Activated naive CD8-positive, alpha-beta T cell treated with anti-CD3 and anti-CD28 coated beads for 36 hours (primary cell): Measurements from ENCODE around the gene CERS6. TPM values are rescaled to one million over a fixed set of nuclear protein-coding genes. Genes with fewer than 3 reads are reported as not detected.
A peak's percentile ranks its signal among the peaks of the same experiment; 100 is the strongest.

Experiments used
- DNase-seq: peaks from one replicate; pipeline ENCODE4 v3.0.0; 2021
- H3K27ac Mint-ChIP-seq: one replicate; pipeline ENCODE4 v1.8.0; 2022; ENCODE audit warnings: mild to moderate bottlenecking, moderate library complexity, mixed read lengths
- H3K27me3 Mint-ChIP-seq: one replicate; pipeline ENCODE4 v1.8.0; 2022; ENCODE audit warnings: mild to moderate bottlenecking, mixed read lengths
- H3K36me3 Mint-ChIP-seq: one replicate; pipeline ENCODE4 v1.8.0; 2021; ENCODE audit warnings: mild to moderate bottlenecking, mixed read lengths
- H3K4me1 Mint-ChIP-seq: one replicate; pipeline ENCODE4 v1.8.0; 2021; ENCODE audit warnings: mixed read lengths
- H3K4me3 Mint-ChIP-seq: one replicate; pipeline ENCODE4 v1.8.0; 2022; ENCODE audit warnings: mild to moderate bottlenecking, moderate library complexity, mixed read lengths
- H3K9me3 Mint-ChIP-seq: one replicate; pipeline ENCODE4 v1.8.0; 2022; ENCODE audit warnings: mixed read lengths
- total RNA-seq, 2 experiments: library from RNA; stranded (reverse); gene quantifications; one replicate each; pipeline ENCODE4 v1.2.3, GENCODE V29; 2021

Gene CERS6
- total RNA-seq, 2 experiments from 2014 or later: 20.6 to 21.3 TPM

- peaks cover 39% of the 10 kb centered on the region for H3K4me1 Mint-ChIP-seq
- DNase-seq: no peak
- no peak overlapping the region for H3K4me3 Mint-ChIP-seq
- peaks cover 49% of the 10 kb centered on the region for H3K36me3 Mint-ChIP-seq
- peaks cover 37% of the 10 kb centered on the region for H3K9me3 Mint-ChIP-seq
- no peak overlapping the region for H3K27ac Mint-ChIP-seq
- no peaks in the 10 kb centered on the region for H3K27me3 Mint-ChIP-seq
Observed at GRCh38 chr2:168536925-168537466, 80.9 kb downstream of the CERS6 start.

GRCh38 chr2:168538133-168538532 lies 82.1 kb downstream of the CERS6 start:
- Mint-ChIP-seq H3K27ac (peak overlapping the region; percentile 61), H3K36me3 (peaks cover 46% of the 10 kb centered on the region)

GRCh38 chr2:168538534-168538933 lies 82.5 kb downstream of the CERS6 start:
- no peak for DNase-seq
- Mint-ChIP-seq H3K36me3 (peaks cover 46% of the 10 kb centered on the region), H3K4me1 (peaks cover 37% of the 10 kb centered on the region), H3K4me3 (no peak overlapping the region), H3K27ac (no peak overlapping the region), H3K9me3 (peaks cover 36% of the 10 kb centered on the region), H3K27me3 (no peaks in the 10 kb centered on the region)

More at GRCh38 chr2:168538133-168538532, 82.1 kb downstream of the CERS6 start:
- Mint-ChIP-seq H3K4me1 (peaks cover 39% of the 10 kb centered on the region), H3K9me3 (peaks cover 38% of the 10 kb centered on the region), H3K27me3 (no peaks in the 10 kb centered on the region), H3K4me3 (no peak overlapping the region)
- DNase-seq: no peak

- peaks cover 44% of the 10 kb centered on the region for H3K36me3 Mint-ChIP-seq
- no peak overlapping the region for H3K4me3 Mint-ChIP-seq
- no peaks in the 10 kb centered on the region for H3K27me3 Mint-ChIP-seq
- H3K27ac Mint-ChIP-seq: no peak overlapping the region
- peaks cover 34% of the 10 kb centered on the region for H3K9me3 Mint-ChIP-seq
- H3K4me1 Mint-ChIP-seq: peaks cover 44% of the 10 kb centered on the region
- no peak for DNase-seq
Observed at GRCh38 chr2:168539945-168540344, 83.9 kb downstream of the CERS6 start.

- peaks cover 32% of the 10 kb centered on the region for H3K9me3 Mint-ChIP-seq
- H3K27ac Mint-ChIP-seq: no peak overlapping the region
- peaks cover 45% of the 10 kb centered on the region for H3K36me3 Mint-ChIP-seq
- no peak overlapping the region for H3K4me3 Mint-ChIP-seq
- H3K27me3 Mint-ChIP-seq: no peaks in the 10 kb centered on the region
- no peak for DNase-seq
- peaks cover 47% of the 10 kb centered on the region for H3K4me1 Mint-ChIP-seq
Observed at GRCh38 chr2:168541858-168542257, 85.8 kb downstream of the CERS6 start.

GRCh38 chr2:168543037-168543436 lies 87.0 kb downstream of the CERS6 start:
- peaks cover 26% of the 10 kb centered on the region for H3K9me3 Mint-ChIP-seq
- no peak overlapping the region for H3K4me3 Mint-ChIP-seq
- H3K36me3 Mint-ChIP-seq: peaks cover 48% of the 10 kb centered on the region
- H3K27me3 Mint-ChIP-seq: no peaks in the 10 kb centered on the region
- no peak overlapping the region for H3K27ac Mint-ChIP-seq
- H3K4me1 Mint-ChIP-seq: peaks cover 40% of the 10 kb centered on the region
- no peak for DNase-seq

- Mint-ChIP-seq H3K4me3 (no peak overlapping the region), H3K4me1 (peaks cover 36% of the 10 kb centered on the region), H3K27me3 (no peaks in the 10 kb centered on the region), H3K9me3 (peaks cover 21% of the 10 kb centered on the region), H3K27ac (no peak overlapping the region), H3K36me3 (peaks cover 53% of the 10 kb centered on the region)
- no peak for DNase-seq
Observed at GRCh38 chr2:168543935-168544334, 87.9 kb downstream of the CERS6 start.

GRCh38 chr2:168545439-168546082 lies 89.5 kb downstream of the CERS6 start:
- Mint-ChIP-seq H3K4me1 (peaks cover 35% of the 10 kb centered on the region), H3K27me3 (no peaks in the 10 kb centered on the region), H3K9me3 (peaks cover 13% of the 10 kb centered on the region), H3K36me3 (peaks cover 52% of the 10 kb centered on the region), H3K27ac (no peak overlapping the region), H3K4me3 (no peak overlapping the region)
- DNase-seq: no peak

- H3K27me3 Mint-ChIP-seq: no peaks in the 10 kb centered on the region
- H3K9me3 Mint-ChIP-seq: peaks cover 3% of the 10 kb centered on the region
- H3K4me1 Mint-ChIP-seq: peaks cover 24% of the 10 kb centered on the region
- no peak overlapping the region for H3K27ac Mint-ChIP-seq
- H3K36me3 Mint-ChIP-seq: peaks cover 56% of the 10 kb centered on the region
- no peak for DNase-seq
- no peak overlapping the region for H3K4me3 Mint-ChIP-seq
Observed at GRCh38 chr2:168550670-168551069, 94.6 kb downstream of the CERS6 start.

GRCh38 chr2:168552450-168552856 lies 96.4 kb downstream of the CERS6 start:
- DNase-seq: no peak
- Mint-ChIP-seq H3K36me3 (peaks cover 48% of the 10 kb centered on the region), H3K27me3 (no peaks in the 10 kb centered on the region), H3K27ac (no peak overlapping the region), H3K9me3 (peaks cover 3% of the 10 kb centered on the region), H3K4me1 (peaks cover 21% of the 10 kb centered on the region), H3K4me3 (no peak overlapping the region)

GRCh38 chr2:168555283-168555682 lies 99.2 kb downstream of the CERS6 start:
- no peak overlapping the region for H3K27ac Mint-ChIP-seq
- peaks cover 46% of the 10 kb centered on the region for H3K36me3 Mint-ChIP-seq
- DNase-seq: no peak
- no peak overlapping the region for H3K4me3 Mint-ChIP-seq
- H3K4me1 Mint-ChIP-seq: peaks cover 25% of the 10 kb centered on the region
- peaks cover 4% of the 10 kb centered on the region for H3K9me3 Mint-ChIP-seq
- no peaks in the 10 kb centered on the region for H3K27me3 Mint-ChIP-seq

GRCh38 chr2:168559187-168559586 lies 103.1 kb downstream of the CERS6 start:
- no peak overlapping the region for H3K4me3 Mint-ChIP-seq
- no peaks in the 10 kb centered on the region for H3K27me3 Mint-ChIP-seq

GRCh38 chr2:168560817-168561499 lies 104.9 kb downstream of the CERS6 start:
- Mint-ChIP-seq H3K4me3 (no peak overlapping the region), H3K9me3 (peaks cover 4% of the 10 kb centered on the region), H3K27me3 (no peaks in the 10 kb centered on the region), H3K4me1 (peaks cover 34% of the 10 kb centered on the region), H3K27ac (no peak overlapping the region), H3K36me3 (peaks cover 62% of the 10 kb centered on the region)
- DNase-seq: no peak

More at GRCh38 chr2:168559187-168559586, 103.1 kb downstream of the CERS6 start:
- peaks cover 21% of the 10 kb centered on the region for H3K4me1 Mint-ChIP-seq
- peaks cover 4% of the 10 kb centered on the region for H3K9me3 Mint-ChIP-seq
- H3K36me3 Mint-ChIP-seq: peaks cover 56% of the 10 kb centered on the region
- H3K27ac Mint-ChIP-seq: no peak overlapping the region
- no peak for DNase-seq

GRCh38 chr2:168561991-168562390 lies 105.9 kb downstream of the CERS6 start:
- peaks cover 64% of the 10 kb centered on the region for H3K36me3 Mint-ChIP-seq

GRCh38 chr2:168562971-168563370 lies 106.9 kb downstream of the CERS6 start:
- DNase-seq: no peak
- Mint-ChIP-seq H3K27ac (no peak overlapping the region), H3K4me3 (no peak overlapping the region), H3K9me3 (peaks cover 4% of the 10 kb centered on the region), H3K36me3 (peaks cover 61% of the 10 kb centered on the region), H3K4me1 (peaks cover 39% of the 10 kb centered on the region), H3K27me3 (no peaks in the 10 kb centered on the region)

More at GRCh38 chr2:168561991-168562390, 105.9 kb downstream of the CERS6 start:
- Mint-ChIP-seq H3K27ac (no peak overlapping the region), H3K27me3 (no peaks in the 10 kb centered on the region), H3K4me1 (peaks cover 42% of the 10 kb centered on the region), H3K9me3 (peaks cover 4% of the 10 kb centered on the region), H3K4me3 (no peak overlapping the region)
- no peak for DNase-seq
